Ovary (tissue), 9 donors: Measurements from ENCODE around the gene VDR. TPM values are rescaled to one million over a fixed set of nuclear protein-coding genes. Genes with fewer than 3 reads are reported as not detected.
A peak's percentile ranks its signal among the peaks of the same experiment; 100 is the strongest.
"Not testable (repeated sequence)": the region's sequence is repeated elsewhere in the genome, so short reads cannot be mapped to it uniquely, and the experiment has no call there.

Experiments
- DNase-seq, 5 donors: peaks; one replicate each; pipeline ENCODE4 v3.0.0-alpha.2; 2019 to 2020
- H3K27ac ChIP-seq, 2 donors: fragments of 200-600 bp; one replicate each; pipeline versions ENCODE4 v1.5.1 to v1.8.0; 2019 to 2022
- H3K27me3 ChIP-seq: fragments of 200-600 bp; one replicate; pipeline ENCODE4 v1.8.0; 2022
- H3K36me3 ChIP-seq: fragments of 200-600 bp; sonication (generic); one replicate; pipeline ENCODE4 v1.5.1; 2019
- H3K4me1 ChIP-seq: one replicate; pipeline ENCODE4 v1.8.1; 2013; ENCODE audit warnings: mild to moderate bottlenecking, moderate library complexity; ENCODE audit not compliant: insufficient read depth
- H3K4me3 ChIP-seq: fragments of 200-600 bp; sonication (generic); one replicate; pipeline ENCODE4 v1.5.1; 2017
- H3K9me3 ChIP-seq, 2 donors: fragments of 200-600 bp in 1 of 2; sonication (generic) in 1 of 2; one replicate each; pipeline versions ENCODE4 v1.5.1 to v1.8.1; 2013 to 2019; ENCODE audit warnings: mild to moderate bottlenecking in 1 of 2, moderate library complexity in 1 of 2
- EP300 ChIP-seq: sonication (generic); formaldehyde crosslinking; IDR thresholded peaks from one replicate; pipeline ENCODE4 v1.6.1; 2017; ENCODE audit warnings: antibody characterized with exemption
- POLR2A ChIP-seq: fragments of 450-650 bp; IDR thresholded peaks from one replicate; pipeline ENCODE4 v1.6.1; 2017; ENCODE audit warnings: antibody characterized with exemption, mild to moderate bottlenecking, moderate library complexity
- WGBS, 3 donors: extraction: QIAGEN DNeasy Blood & Tissue Kit in 1 of 3; methylation state at CpG; one replicate each; pipeline versions ENCODE4 v1.1.5 to v1.1.7; 2013 to 2017; 5-methylcytosine and 5-hydroxymethylcytosine counted together
- intact Hi-C, 4 donors: fragments of 100-400 bp; cut with DNase I; formaldehyde crosslinking; loops; one replicate each; pipeline versions ENCODE4 v1.11.0 to v1.15.1; 2022 to 2023
- polyA plus RNA-seq, 2 donors: library from polyadenylated mRNA; stranded (reverse); fragments of 200-250 nt in 1 of 2; fragments of 350-450 nt in 1 of 2; fragmentation: Illumina TruSeq in 1 of 2; extraction: RNeasy Lipid Tissue Mini Kit (QIAGEN cat#74804) in 1 of 2; gene quantifications; one replicate each; pipeline ENCODE4 v1.2.3, GENCODE V29; 2013 to 2014
- total RNA-seq, 7 donors: library from RNA; depleted of rRNA in 2 of 7; stranded (reverse); fragments of >200 nt in 2 of 7; fragmentation: NEBNext Ultra II Directional in 3 of 7; extraction: Animal tissue kit (Norgen Biotek cat#: 25700) in 3 of 7; gene quantifications; one replicate each; pipeline versions ENCODE4 v1.1.0 to v1.2.4, GENCODE V29; 2016 to 2023
- TF ChIP-seq, protein P1 (sequence below), 3 donors: fragments of 450-650 bp in 2 of 3; fragments of 200-600 bp in 1 of 3; IDR thresholded peaks; one replicate each; pipeline versions ENCODE4 v1.5.1 to v1.8.0; 2016 to 2022; ENCODE audit warnings: antibody characterized with exemption in 3 of 3, mild to moderate bottlenecking in 1 of 3
- donor health status: DM: no; HTN: no; CAD: no; lungs with moderate emphysema.
- donor health status: DM: no; HTN: no; CAD: no.
- donor health status: Bipolar disorder and iron deficiency.
- donor health status: DM: yes; HTN: yes; CAD: no.
- donor health status: DM: no; HTN: no; CAD: no.
- donor health status: DM: yes; HTN: yes; CAD: no.

The VDR gene
- total and polyA plus RNA-seq, 9 donors, result 0.31 to 2.7 (median 1.1) TPM

DNA sequence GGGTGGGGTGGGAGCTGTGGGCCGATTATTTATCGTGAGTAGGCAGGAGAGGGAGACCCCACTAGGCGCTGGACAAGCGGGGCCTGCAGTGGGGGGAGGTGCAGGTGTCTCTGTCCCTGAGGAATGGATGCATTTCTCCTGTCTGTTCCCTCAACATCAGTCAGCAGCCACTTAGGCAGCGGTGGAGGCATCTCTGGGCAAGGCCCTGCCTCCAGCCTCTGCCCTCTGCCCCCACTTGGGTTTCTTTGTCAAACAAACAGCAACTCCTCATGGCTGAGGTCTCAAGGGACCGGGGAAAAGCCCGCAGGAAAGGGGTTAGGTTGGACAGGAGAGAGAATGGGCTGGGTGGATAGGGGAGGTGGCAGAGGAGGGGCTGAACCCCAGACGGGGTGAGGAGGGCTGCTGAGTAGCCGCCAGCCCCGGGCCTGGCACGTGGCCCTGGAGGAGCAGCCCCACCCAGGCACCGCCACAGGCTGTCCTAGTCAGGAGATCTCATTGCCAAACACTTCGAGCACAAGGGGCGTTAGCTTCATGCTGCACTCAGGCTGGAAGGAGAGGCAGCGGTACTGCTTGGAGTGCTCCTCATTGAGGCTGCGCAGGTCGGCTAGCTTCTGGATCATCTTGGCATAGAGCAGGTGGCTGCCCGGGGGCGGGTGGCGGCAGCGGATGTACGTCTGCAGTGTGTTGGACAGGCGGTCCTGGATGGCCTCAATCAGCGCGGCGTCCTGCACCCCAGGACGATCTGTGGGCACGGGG lies 60.4 kb downstream of the VDR start:
- peak in 2 of 5 donors; percentile 43 to 61 for DNase-seq
- no peak overlapping the region for H3K27ac ChIP-seq
- intact Hi-C loops, result loop anchor here in 1 of 4 donors (10.0 kb wide), 1 partner anchor 100 kb away; no protein-coding TSS in a partner anchor

DNA sequence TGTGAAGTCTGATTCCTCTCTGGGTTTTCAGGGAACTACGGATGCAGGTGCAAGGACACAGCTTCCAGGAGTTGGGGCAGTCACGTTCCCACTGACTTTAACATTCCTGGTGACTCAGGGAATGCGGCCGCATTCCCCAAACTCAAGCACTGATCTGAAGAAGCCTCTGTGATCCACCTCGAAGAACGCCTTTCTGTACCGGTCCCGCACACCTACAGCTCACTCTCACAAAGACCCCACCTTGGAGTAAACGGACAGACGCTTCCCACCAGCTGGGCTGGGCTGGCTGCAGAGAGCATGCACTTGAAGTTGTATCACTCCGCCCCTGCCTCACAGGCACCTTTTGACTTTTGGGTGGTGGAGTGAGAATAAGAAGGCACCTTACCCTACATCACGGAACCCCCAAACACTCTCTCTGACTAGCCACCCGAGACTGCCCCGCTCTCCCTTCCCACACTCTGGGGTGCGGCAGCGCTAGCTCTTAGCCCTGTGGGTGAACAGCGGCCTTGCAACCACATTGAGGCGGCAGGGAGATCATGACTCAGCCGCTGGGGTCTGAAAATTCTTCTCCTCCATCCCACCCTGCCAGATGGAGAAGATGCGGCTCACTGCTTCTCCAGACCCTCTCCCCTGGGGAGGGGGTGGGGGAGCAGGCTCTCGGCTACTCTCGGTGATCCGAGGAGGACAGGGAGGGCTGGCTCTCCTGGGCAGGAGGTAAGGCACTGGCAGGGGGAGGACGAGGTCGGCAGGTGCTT lies 61.4 kb downstream of the VDR start:
- Histone ChIP-seq H3K4me1 (peaks cover 12% of the 10 kb centered on the region), H3K27ac (no peak overlapping the region), H3K4me3 (no peak overlapping the region), H3K36me3 (no peaks in the 10 kb centered on the region), H3K9me3 (no peaks in the 10 kb centered on the region), H3K27me3 (no peaks in the 10 kb centered on the region)
- intact Hi-C loops, result loop anchor here in 1 of 4 donors (10.0 kb wide), 1 partner anchor 101 kb away; no protein-coding TSS in a partner anchor
- WGBS, 3 donors, result 91 to 94% (median 92%) methylated on average over 25 of the region's 25 CpGs
- DNase-seq, result no peak
- TF ChIP-seq POLR2A (no peak), EP300 (no peak)
- TF ChIP-seq, protein P1, sequence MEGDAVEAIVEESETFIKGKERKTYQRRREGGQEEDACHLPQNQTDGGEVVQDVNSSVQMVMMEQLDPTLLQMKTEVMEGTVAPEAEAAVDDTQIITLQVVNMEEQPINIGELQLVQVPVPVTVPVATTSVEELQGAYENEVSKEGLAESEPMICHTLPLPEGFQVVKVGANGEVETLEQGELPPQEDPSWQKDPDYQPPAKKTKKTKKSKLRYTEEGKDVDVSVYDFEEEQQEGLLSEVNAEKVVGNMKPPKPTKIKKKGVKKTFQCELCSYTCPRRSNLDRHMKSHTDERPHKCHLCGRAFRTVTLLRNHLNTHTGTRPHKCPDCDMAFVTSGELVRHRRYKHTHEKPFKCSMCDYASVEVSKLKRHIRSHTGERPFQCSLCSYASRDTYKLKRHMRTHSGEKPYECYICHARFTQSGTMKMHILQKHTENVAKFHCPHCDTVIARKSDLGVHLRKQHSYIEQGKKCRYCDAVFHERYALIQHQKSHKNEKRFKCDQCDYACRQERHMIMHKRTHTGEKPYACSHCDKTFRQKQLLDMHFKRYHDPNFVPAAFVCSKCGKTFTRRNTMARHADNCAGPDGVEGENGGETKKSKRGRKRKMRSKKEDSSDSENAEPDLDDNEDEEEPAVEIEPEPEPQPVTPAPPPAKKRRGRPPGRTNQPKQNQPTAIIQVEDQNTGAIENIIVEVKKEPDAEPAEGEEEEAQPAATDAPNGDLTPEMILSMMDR (IDR thresholded peaks at IDR 0.05), result no peak

More for the DNA sequence above, 60.4 kb downstream of the VDR start:
- peaks cover 12% of the 10 kb centered on the region for H3K4me1 ChIP-seq
- 69 to 74% (median 69%) methylated on average over 23 to 28 of the region's 28 CpGs for WGBS, 3 donors
- TF ChIP-seq EP300 (no peak), POLR2A (no peak)
- TF ChIP-seq, protein P1 (IDR thresholded peaks at IDR 0.05), result no peak
- H3K36me3 ChIP-seq, result no peaks in the 10 kb centered on the region
- no peak overlapping the region for H3K4me3 ChIP-seq
- H3K27me3 ChIP-seq, result no peaks in the 10 kb centered on the region
- H3K9me3 ChIP-seq, result no peaks in the 10 kb centered on the region

DNA sequence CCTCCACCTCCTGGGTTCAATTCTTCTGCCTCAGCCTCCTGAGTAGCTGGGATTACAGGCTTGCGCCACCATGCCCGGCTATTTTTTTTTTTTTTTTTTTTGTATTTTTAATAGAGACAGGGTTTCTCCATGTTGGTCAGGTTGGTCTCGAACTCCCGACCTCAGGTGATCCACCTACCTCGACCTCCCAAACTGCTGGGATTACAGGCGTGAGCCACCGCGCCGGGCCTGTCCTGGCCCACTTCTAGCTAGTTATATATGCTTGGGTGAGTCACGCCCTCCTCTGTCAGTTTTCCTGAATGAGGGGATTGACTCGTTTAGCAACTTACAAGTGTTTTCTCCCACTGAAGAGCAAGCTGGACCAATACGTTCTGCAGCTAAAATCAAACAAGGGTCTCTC lies 62.3 kb downstream of the VDR start:
- intact Hi-C loops, result loop anchor here in 1 of 4 donors (10.0 kb wide), 1 partner anchor 102 kb away; no protein-coding TSS in a partner anchor
- not testable (repeated sequence) for H3K9me3 ChIP-seq, H3K27me3 ChIP-seq, H3K36me3 ChIP-seq, H3K4me3 ChIP-seq, H3K27ac ChIP-seq, DNase-seq
- 86 to 87% (median 87%) methylated on average over 11 to 12 of the region's 12 CpGs for WGBS, 3 donors
- peaks cover 12% of the 10 kb centered on the region for H3K4me1 ChIP-seq

DNA sequence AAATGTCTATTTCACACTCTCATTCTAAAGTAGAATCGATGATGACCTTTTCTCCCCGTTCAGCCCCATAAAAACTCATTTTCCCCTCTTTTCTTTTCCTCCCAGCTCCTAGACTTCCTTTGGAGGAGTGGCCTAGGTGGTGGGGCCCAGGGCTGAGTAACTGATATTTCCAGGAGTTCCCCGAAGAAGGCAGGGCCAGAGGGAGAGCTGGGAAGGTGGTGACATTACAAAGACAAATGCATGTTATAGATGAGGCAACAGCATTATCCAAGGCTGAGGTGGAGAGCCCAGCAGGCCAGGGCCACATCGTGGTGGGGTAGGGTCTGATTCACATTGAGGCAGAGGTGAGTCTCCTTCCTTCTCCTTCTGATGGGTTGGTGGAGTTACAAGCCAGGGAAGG lies 62.9 kb downstream of the VDR start:
- Histone ChIP-seq H3K9me3 (no peaks in the 10 kb centered on the region), H3K4me3 (no peak overlapping the region), H3K36me3 (no peaks in the 10 kb centered on the region), H3K27ac (peak overlapping the region in 1 of 2 donors; percentile 48), H3K4me1 (peaks cover 12% of the 10 kb centered on the region), H3K27me3 (no peaks in the 10 kb centered on the region)
- TF ChIP-seq POLR2A, result no peak
- TF ChIP-seq, protein P1 (IDR thresholded peaks at IDR 0.05), result no peak
- TF ChIP-seq EP300, result no peak
- WGBS, 3 donors, result 11 to 30% (median 16%) methylated on average over 4 of the region's 4 CpGs
- no peak for DNase-seq
- intact Hi-C loops, result loop anchor here in 1 of 4 donors (10.0 kb wide), 1 partner anchor 103 kb away; no protein-coding TSS in a partner anchor
